Activated CD8-positive, alpha-beta memory T cell treated with anti-CD3 and anti-CD28 coated beads for 4 hours (primary cell): ENCODE measurements around the gene GLB1L3.

ENCODE experiments used
- DNase-seq, 2 donors: peaks; one replicate each; pipeline ENCODE4 v3.0.0-alpha.2; 2020; ENCODE audit warnings: low read depth in 2 of 2

GLB1L3 gene, protein sequence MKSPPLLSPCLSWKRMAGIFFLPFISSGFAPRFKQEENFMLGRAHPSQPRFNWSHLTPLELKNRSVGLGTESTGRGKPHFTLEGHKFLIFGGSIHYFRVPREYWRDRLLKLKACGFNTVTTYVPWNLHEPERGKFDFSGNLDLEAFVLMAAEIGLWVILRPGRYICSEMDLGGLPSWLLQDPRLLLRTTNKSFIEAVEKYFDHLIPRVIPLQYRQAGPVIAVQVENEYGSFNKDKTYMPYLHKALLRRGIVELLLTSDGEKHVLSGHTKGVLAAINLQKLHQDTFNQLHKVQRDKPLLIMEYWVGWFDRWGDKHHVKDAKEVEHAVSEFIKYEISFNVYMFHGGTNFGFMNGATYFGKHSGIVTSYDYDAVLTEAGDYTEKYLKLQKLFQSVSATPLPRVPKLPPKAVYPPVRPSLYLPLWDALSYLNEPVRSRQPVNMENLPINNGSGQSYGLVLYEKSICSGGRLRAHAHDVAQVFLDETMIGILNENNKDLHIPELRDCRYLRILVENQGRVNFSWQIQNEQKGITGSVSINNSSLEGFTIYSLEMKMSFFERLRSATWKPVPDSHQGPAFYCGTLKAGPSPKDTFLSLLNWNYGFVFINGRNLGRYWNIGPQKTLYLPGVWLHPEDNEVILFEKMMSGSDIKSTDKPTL

DNA sequence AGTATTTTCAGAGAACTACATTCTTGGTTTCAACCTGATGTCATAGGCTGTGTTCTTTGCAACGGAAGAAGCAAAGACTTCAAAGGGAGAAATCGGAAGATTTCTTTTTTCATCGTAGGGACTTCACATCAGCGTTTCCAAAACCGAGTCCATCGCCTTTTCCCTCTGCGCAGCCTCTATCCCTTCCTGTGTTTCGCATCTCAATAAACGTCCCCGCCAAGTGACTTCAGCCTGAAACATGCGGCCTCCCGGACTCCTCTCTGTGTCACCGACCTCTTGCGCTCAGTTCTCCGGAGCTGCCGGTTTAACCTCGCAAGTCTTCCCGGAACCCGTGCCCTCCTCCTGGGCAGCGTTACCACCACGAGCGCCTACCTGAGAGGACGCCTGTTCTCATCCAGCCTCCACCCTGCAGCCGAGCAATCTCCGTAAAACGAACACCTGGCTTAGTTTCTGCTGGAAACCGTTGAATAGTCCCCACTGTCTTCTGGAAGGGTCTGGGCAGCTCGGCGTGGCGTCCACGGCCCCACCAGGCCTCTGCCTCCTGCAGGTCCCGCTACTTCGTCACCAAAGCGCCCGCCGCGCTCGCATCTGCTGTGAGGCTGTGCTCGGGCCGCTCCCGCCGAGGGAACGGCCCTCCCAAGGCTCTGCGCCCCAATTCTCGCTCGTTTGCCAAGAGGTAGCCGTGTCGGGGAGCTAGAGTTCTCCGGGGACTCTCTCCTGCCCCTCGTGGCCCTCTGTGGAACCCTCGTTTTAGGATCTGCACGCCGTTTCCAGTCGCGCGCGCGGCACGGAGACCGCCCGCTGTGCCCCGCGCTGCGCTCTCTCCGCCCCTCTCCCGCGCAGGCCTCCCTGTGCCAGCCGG, at the start of gene GLB1L3:
Gene GLB1L3, plus strand, starts transcription at position 846 of the 862 bp plus-strand sequence. CDS start 362 bp downstream, outside the sequence.
- DNase-seq, result peak; percentile 53 to 59

DNA sequence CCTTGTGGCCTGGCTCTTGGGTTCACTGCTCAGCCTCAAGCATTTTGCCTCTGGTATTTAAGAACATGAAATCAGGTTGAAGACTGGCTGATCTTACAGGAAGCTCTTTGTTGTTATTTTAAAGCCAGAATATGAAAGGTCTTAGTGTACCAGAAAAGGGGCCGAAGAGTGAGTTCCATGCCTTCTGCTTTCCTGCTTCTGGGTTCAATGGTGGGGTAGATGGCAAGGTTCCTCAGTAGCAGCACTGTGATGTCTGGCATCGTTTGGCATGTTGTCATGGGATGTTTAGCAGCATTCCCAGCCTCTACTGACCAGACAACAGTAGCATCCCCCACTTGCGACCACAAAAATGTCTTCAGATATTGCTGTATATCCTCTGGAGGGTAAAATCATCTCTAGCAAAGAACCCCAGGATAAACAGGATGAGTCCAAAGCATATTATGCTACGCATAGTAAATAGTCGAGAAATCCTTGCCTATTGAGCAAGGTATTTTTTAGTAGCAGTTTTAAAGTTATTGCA, 49.3 kb upstream of the GLB1L3 start:
- DNase-seq, result no peak

DNA sequence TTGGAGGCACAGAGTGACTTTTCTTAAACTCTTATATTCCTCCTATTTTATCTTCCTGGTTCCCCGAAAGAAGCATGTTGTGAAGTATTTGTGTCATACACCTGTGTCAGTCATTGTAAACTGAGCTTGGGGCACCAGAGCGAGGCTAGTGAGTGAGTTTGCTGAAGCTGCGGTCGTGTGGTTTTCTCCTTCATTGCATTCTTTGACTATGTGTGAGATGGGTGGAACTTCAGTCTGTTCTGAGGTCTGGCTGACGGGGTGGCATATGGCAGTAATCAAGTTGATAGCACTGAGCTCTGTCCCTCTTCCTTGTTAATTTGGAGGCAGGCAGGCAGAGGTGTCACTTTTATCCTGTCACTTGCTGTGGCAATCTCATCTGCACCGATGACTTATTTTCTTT, 47.6 kb upstream of the GLB1L3 start:
- DNase-seq, result peak in 1 of 2 donors; percentile 10

DNA sequence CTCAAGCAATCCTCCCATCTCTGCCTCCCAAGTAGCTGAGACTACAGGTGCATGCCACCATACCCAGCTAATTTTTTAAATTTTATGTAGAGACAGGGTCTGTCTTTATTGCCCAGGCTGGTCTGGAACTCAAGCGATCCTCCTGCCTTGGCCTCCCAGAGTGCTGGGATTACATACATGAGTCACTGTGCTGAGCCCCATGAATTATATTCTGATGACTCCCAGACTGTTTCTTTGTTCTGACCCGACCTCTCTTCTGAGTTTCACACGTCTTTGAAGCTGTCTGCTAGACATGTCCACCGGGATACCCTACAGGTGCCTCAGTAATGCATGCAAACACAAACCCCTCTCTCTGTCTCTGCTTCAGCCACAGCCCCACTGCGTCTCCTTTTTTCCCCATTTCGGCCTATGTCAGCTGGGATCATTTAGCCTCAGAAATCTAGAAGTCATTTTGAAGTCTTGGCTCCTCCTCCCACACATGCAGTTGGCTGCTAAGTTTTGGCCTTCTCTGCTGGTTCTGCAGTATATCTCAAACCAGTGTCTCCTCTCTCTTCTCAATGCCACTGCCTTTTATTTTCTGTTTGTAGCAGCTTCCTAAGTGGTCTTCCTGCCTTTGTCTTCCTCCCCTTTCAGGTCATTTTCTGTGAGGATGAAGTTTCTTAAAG, 46.9 kb upstream of the GLB1L3 start:
- no peak for DNase-seq

DNA sequence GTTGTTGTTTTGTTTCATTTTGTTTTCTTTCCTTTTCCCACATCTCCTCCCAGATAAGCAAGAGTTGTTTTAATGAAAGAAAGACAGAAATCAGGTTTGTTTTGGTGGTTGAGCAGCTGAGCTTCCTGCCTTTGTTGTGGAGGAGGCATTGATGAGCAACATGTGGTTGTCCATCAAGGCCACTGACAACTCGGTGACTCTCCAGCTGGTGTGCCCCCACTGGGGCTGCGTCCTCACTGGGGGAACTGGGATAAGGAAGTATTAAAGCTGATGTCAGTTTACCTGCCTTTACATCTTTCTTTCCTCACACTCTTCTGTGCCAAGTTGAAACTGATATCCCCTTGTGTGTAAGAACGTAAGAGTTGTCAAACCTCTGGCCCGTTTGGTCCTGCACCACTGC, 45.8 kb upstream of the GLB1L3 start:
- no peak for DNase-seq

DNA sequence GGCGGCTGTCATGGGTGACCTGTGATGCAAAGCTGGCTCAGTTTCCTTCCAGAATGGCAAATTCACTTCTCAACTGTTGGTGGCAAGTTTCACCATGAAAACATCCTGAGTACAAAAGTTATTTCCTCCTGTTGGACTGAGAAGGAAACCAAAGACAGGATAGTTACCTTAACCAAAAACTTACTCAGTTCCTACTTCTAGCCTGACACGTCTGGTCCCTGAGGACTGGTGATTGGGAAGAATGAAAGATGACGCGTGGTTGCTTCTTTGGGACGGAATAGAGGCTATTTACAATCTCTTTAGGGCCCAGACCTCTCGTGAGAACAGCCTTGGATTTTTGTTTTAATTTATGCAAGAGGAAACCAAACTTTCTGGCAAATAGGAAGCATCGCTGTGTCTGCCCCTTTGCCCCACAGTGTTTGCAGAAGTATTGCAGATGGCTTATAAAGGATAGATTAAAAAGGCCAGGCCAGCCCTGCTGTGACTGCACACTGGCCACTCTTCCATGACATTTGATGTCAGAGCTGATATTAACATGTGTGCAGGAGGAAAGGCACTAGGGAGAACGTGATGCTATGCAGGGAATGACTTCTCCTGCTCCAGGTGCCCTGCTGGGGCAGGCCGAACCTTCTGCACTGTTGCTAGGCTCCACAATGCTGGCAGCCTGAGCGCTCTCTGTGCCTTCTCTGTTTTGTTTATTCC, 44.1 kb upstream of the GLB1L3 start:
- DNase-seq, result no peak

DNA sequence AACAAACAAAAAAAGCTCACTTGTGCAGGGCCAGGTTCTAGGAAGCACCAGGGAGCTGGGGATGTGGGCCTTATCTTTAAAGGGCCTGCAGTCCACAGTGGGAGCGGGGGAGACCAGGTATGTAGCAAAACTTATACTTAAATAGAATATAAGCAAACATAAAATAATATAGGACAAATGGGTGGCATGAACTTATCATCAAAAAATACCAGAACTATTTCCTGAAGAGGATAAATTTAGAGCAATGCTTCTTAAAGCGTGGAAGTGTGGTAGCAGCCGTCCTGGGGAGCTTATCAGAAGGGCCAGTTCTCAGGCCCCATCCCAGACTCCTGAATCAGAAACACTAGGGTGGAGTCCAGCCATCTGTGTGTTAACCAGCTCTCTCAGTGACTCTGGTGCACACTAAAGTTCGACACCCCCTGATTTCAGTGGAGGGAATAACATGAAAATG, 42.4 kb upstream of the GLB1L3 start:
- no peak for DNase-seq

DNA sequence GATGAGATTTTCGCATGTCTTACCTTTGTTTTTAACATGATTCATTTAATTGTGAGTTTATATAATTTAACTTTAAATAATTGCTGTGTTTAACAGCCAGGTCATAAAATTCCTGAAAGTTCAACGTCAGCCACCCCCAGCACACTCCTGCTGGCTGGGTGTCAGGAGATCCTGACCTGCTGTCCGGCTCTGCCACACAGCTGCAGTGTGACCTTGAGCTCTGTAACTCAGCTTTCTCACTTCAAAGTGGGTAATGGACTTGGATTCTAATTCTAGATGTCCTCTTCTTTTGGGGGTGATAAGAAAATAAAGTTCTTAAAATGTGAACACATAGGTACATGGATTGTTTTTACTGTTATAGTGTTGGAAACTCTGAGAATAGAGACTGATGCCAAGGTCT, 40.8 kb upstream of the GLB1L3 start:
- no peak for DNase-seq

DNA sequence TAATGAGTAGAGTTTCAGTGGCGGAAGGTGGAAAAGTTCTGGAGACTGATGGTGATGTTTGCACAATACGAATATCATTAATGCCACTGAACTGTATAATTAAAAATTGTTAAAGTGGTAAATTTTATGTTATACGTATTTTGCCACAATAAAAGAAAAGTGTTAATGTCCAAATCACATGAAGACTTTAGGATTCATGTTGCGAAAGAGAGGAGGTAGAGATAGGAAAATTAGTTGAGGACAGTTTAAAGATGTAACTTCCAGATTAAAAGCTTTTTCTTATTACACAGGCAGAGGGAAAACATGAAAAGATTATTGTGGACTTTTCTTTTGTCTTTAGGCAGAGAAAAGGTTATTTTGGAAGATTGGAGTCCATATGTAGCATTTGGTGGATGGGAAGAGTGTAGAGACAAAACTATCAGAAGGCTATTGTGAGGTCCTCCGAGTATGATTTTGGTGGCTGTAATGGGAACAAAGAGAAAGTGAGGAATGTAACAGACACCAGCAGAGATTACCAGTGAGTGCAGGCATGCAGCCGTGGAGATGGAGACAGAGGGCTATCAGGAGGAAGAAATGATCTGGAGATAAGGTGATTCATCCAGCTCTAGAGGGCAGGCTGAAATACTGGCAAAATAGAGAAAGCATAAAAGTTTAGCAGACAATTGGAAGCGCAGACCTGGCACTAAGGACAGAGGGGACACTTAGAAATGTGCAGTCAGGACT, 39.2 kb upstream of the GLB1L3 start:
- no peak for DNase-seq

DNA sequence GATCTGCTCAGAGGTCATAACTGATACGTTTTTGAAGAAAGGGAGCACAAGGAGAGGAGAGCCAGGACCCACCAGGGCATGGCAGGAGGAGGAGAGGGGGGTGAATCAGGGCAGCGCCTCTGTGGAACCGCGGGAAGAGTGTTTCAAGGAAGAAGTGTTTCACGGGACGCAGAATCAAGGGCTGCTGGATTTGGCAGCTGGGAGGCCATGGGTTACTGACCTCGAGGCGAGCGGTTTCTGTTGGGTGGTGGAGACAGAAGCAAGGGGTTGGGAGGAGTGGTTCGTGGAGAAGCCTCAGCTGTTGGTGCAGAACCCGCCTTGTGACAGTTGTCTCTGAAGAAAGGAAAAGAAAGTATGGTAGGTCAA, 38.6 kb upstream of the GLB1L3 start:
- no peak for DNase-seq

DNA sequence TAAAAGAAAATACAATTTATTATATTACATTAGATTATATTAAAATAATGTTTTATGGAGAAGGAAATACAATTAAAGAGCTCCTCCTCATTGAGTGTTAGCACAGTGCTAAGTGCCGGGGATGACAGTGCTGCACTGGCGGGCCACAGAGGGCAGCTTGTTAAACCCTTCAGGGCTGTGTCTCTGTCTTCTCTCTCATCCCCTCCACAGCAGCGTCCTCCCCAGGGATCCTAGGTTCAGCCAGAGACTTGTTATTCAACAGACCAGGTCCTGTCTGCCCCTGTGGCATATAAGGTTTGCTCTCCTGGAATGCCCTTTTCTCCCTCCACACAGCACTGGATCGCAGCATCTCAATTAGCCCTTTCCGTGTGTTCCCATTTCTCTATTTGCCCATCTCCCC, 37.2 kb upstream of the GLB1L3 start:
- no peak for DNase-seq

DNA sequence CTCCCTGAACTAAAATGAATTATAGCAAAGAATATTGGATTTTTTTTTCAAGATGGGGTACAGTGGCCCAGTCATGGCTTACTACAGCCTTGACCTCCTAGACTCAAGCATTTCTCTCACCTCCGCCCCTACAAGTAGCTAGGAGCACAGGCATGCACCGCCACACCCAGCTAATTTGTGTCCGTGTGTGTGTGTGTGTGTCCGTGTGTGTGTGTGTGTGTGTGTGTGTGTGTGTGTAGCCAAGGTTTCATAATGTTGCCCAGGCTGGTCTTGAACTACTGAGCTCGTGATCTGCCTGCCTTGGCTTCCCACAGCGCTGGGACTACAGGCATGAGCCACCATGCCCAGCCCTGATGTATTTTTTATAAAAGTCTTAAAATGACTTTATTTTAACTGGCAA, 35.6 kb upstream of the GLB1L3 start:
- no peak for DNase-seq

DNA sequence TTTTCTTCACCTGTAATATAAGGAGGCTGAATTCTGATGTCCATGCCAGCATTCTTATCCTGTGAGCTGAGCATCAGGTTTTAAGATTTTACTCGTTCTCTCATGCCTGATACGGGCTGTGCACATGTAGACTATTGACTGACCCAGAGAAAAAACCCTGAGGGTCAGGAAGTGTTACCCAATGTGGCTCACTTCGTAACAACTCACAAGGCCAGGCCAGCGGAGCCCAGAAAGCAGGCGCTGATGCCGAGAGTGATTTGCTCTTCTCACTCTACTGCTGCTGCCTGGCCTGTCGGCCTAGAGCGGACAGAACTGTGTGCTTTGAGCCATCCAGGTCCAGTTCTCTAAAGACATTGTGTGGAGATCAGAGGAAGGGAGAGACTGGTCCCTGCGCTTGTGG, 33.8 kb upstream of the GLB1L3 start:
- no peak for DNase-seq

DNA sequence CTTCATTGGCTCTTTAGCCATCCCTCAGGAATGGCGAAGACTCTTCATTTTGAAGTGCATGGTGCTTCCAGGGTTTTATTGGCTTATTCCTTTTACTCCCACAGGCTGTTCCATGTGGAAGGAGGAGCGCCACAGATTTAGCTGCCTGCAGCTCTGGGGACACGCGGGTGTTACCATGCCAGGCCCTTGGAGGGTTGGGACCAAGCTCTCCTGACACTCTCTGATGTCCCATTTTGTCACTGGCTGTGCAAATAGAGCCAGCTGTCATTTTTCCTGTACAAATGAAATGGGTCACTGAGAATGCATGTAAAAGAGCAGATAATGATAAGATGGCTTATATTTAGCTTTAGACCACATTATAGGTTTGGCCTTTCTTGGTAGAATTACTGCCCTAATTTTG, 32.3 kb upstream of the GLB1L3 start:
- no peak for DNase-seq

DNA sequence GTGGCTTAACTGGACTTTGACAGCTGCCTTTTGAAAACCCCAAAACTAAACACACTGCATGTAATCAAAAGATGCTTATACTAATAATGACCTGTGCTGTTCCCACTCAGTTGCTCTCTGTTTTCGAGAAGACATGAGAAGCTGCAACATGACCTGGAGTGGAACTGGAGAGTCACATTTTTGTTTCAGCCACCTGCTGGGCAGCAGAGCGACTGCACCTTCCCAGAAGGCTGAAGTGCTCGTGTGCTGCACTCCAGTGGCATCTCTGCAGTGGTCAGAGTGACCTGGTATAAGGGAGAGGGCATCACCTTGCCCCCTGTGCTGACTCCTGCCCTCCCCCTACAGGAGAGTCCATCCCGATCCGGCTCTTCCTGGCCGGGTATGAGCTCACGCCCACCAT, 31.6 kb upstream of the GLB1L3 start:
- no peak for DNase-seq

DNA sequence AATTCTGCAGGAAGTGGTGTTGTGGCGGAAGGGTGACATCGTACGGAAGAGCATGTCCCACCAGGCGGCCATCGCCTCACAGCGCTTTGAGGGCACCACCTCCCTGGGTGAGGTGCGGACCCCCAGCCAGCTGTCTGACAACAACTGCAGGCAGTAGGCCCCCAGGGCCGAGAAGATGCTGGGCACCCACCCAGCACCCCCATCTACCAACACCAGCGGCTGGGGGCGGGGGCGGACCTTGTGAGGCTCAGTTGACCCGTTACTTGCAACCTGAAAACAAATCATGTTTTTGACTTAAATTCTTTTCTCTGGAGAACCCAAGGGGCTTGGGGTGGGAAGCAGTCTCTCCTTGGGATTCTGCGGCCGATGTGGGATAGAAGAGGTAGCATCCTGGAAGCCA, 30.7 kb upstream of the GLB1L3 start:
- DNase-seq, result no peak

DNA sequence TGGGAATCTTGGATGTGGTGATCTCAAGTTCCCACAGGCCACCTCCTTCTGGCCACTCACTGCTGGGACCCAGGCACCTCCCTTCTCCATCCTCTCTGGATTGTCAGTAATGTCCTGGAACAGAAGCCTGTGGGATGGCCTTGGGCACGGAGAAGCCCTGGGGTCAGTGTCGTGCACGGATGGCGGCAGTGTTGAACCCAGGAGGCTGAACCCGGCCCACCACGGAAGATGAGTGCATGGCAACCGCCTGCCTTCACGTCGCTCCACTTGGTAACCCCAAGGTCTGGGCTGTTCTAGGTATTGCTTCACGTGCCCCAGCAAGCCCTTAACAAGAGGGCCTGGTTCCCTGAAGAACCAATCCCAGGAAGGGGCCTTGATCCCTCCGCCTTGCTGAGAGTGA, 30.1 kb upstream of the GLB1L3 start:
- DNase-seq, result no peak

DNA sequence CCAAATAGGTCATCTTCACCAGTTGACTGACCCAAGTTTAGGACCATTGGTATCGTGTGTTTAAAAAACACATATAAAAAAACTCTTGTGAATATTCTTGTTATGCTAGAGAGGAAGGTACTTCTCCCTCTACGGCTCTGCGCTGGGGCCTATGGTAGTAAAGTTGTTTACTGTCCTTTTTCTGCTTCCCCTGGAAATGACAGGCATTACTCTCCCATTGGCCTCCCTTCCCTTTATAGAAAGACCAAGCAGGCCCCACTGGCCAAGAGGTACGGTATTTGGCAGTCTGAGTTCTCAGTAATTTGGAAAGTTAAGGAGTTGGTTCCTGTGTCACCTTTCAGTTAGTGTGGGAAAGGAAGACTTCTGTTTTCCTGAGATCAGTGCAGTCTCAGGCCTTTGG, 29.5 kb upstream of the GLB1L3 start:
- DNase-seq, result no peak

DNA sequence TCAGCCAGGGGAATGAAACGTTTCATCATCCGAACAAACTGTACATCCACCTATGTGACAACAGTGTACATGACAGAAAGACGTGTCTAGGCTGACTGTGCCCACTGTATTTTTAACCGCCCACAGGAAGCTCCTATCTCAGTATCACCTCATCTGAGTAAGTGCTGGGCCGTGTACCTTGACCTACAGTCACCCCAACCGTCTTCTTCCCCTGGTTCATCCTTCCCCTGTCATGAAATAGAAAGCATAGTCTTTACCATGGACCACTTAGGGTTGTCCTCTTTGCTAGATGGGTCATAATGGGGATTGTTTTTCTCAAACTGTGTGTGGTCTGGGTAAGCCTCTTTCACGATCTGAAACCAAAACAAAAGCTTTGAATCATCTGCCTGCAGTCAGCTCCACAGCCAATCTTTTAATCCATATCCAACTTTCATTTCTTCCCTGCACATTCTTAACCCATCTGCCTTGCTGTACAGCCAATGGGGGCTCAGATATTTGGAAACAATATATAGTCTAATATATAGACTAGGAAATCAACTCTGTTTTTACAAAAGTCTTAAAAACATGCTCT, 27.2 kb upstream of the GLB1L3 start:
- no peak for DNase-seq

DNA sequence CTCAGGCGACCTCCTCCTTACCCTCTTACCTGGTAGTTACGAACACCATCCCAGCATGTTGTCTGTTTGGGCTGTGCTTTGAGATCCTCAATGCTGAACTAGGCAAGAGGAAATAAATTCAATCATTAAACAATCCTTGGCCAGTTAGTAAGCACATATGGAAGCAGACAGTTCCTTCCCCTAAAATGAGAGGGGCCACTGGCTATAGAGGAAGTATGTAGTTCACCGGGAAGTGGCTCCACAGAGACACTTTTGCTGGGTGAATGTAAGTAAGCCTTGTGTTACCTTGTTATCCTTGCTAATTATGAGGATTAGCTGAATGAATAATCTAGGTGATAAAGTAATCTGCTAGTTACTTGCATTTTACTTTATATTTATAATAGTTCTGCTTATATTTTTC, 25.9 kb upstream of the GLB1L3 start:
- DNase-seq, result no peak
